ENCODE measurements around the gene TESK2.

DNA sequence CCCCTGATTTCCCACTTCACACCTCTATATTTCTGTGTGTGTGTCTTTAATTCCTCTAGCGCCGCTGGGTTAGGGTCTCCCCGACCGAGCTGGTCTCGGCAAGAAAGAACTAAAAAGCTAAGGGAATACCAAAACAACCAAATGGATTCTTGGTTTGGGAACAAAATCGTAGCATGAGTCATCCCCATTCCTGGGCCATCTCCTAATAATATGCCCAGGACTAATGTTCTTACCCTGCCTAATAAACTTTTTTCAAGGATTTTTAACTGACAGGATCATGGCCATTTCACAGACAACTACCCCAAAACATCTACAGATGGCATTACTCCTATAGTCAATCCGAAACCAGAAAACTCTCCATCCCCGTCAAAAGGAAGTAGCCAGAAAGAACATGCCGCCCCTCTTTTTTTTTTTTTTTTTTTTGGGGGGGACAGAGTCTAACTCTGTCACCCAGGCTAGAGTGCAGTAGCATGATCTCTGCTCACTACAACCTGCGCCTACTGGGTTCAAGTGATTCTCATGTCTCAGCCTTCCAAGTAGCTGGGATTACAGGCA is 168.4 kb downstream of the TESK2 start:
- TF ChIP-seq EZH2 (IDR thresholded peaks at IDR 0.05; ENCODE audit: insufficient read depth, poor library complexity, severe bottlenecking) = no peak
- TF ChIP-seq EZH2phosphoT487 (IDR thresholded peaks at IDR 0.05; ENCODE audit: insufficient read depth, low read depth) = no peak

Data from GM23248 (cell line).